Stimulated activated CD4-positive, alpha-beta T cell treated with anti-CD3 and anti-CD28 coated beads, Interleukin-12 subunit alpha, Interleukin-12 subunit beta, amount 100 ng/mL, for 24 hours (primary cell): ENCODE results near the gene FRMD4A.

ENCODE experiments used
- DNase-seq, 2 experiments: peaks; one replicate each; pipeline ENCODE4 v3.0.0-alpha.2; 2020; ENCODE audit warnings: low read depth in 2 of 2

Gene FRMD4A

DNA sequence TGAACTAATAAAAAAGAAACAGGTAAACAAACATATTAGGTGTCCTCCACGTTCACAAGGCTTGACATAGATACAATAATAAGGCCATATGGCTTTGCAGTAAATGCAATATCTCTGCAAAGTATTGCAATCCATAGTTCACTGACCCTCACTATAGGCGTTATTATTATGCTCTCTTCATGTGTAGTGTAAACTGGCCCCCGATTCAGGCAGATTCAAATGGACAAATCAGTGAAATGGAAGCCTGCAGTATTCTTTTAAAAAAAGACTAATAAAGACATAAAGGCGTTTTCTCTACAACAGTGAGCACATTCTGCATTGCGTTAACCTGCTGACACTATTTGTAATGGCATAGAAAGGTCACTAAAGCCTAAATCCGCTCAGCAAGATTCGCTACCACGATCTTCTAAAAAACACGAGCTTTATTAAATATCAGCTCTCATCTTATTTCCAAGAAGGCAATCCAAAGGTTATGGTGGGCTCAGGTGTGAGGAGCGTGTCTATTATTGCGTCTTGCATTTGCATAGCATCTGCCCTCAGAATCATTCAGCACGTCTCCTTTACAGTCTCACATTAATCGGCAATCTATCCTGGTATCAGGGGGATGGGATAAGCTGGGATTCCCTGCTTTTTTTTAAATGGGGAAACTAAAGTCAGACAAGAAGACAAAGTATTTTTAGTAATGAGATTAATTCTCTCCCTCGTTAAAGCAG lies 36.2 kb downstream of the FRMD4A start:
- DNase-seq: no peak

GRCh38 chr10:14293526-14293925 lies 37.2 kb downstream of the FRMD4A start:
- no peak for DNase-seq

DNA sequence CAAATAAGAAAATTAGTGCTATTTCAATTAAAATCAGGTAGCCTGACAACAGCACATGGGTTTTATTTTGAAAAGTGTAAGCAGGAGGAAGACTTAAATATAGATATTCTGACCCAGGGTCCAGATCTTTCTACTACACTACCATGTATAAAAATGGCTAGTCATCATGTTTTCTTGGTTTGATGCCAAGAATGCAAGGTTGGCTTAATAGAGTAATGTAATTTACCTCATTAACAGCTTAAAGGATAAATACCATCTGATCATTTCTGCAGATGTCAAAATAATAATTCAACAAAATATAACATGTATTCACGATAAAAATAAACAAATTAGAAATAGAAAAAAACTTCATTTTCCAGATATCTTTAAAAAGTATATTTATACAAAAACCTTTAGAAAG lies 39.4 kb downstream of the FRMD4A start:
- no peak for DNase-seq

DNA sequence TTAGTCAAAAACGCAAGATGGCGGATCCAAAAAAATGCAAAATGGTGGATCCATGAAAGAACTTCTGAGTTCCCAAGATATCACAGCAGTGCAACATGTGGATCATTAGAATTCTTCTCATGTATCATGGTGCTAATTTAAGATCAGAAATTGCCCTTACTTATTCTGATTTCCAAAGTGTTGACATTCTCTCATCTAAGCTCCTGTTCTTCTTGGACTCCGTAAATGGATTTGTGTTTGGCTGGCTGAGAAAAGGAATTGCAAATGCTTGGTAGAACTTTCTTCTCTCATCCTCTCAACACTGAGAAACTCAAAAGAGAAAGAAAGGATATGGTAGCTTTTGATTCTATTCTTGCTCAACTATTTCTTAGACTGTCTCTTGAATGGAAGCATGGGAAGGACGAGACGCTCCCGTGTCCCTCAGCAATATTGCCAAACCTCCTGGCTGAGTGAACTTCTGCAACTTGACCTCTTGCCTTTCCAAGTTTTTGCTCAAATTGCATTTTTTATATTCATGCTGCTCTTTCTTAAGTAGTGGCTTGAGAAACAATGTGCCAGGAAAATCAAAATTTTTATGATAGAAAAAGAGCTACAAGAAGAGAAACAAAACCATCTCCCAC lies 44.7 kb downstream of the FRMD4A start:
- DNase-seq: no peak

DNA sequence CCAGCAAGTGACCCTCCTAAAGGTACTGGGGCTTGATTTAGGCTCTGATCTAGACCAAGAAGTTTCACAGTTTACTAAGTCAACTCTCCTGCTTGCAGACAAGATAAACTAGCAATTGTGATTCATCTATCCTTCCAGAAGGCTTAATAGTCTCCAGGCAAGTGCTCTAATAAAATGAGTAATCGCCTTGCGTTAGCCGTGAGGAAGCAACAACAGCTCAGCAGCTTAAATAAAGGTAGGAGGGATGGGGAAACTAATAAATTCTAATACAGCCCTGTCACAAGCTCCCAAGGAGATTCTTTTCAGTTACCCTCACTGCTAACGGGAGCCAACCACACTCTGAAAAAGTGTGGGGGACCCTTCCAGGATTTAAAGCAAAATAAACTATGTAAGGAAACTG lies 48.4 kb downstream of the FRMD4A start:
- no peak for DNase-seq

- no peak for DNase-seq
Observed at GRCh38 chr10:14278533-14278932, 52.2 kb downstream of the FRMD4A start.

GRCh38 chr10:14276210-14276609 lies 54.5 kb downstream of the FRMD4A start:
- no peak for DNase-seq

DNA sequence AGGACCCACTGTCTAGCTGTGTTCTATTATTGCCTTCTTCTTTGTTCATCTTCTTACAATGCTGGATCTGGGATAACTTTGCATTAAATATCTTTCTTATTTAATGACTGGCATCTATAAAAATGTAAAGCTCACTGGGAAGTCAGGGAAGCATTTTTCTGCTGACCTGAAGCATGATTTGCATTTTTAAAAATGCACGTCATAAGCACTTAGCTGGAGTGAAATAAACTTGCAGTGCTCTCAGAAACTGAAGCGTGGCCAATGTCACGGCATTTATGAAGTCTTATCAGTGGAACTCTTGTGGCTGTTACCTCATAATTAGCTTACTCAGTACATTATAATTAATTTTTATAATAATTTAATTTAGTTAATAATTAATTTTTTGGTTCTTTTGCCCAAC lies 59.1 kb downstream of the FRMD4A start:
- DNase-seq: no peak

- no peak for DNase-seq
Observed at GRCh38 chr10:14270370-14270769, 60.4 kb downstream of the FRMD4A start.

- no peak for DNase-seq
Observed at GRCh38 chr10:14265709-14266108, 65.0 kb downstream of the FRMD4A start.

GRCh38 chr10:14262836-14263425 lies 67.8 kb downstream of the FRMD4A start:
- DNase-seq: no peak

GRCh38 chr10:14261336-14261735 lies 69.4 kb downstream of the FRMD4A start:
- DNase-seq: no peak

DNA sequence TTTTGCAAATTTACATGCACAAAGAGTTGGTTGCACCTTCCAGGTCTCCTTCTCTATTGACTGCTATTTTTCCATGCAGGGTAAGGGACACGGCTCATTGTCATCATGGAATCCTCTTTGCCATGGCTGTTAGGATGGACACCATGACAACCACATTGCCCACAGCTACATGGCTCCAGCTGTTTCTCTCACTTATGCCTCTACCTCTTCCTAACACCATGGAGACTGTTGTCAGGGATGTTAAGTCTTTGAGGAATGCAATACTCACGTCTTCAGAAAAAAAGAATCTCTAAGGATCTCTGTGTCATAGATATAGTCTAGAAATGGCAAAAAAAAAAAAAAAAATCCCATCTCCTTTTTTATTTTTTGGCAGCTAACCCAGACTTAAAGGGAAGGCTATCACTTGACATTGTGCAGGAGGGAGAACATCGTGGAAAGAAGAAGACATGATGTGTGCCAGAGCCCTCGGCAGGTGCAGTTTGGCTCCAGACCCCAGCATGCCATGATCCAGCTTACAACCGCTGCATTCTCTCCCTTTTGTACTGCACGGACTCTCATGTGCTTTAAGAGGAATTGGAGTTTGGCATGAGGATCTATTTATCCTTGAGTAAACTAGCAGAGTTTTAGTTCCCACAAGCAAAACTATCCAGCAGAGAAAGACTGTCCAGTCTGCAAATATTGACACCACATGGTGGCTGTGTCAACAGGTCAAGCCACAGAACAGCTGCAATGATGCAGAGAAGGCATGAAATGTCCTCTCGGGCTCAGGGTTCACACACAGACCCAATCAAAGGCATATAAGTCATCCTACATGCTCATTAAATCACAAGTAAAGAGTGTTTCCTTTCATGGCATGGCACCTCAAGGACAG lies 70.8 kb downstream of the FRMD4A start:
- DNase-seq: no peak

- DNase-seq: no peak
Observed at GRCh38 chr10:14254368-14254767, 76.4 kb downstream of the FRMD4A start.

DNA sequence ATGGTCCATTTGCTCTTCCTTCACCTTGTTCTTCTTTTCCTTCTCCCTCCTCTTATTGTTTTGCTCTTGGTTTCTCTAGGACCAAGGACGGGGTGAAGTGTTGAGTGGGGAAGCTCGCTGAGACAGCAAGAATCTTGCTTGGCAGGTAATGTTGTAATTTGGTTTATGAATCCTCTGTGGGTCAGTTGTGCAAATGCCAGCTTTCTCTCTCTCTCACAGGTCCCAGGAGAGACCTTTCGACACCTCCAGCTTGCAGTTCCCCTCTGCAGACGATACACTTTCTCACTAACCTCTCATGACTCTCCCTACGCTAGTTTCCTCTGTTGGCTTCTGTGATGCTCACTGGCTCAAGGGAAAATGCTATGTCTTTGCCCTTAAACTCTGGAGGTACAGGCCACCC lies 77.0 kb downstream of the FRMD4A start:
- DNase-seq: no peak

DNA sequence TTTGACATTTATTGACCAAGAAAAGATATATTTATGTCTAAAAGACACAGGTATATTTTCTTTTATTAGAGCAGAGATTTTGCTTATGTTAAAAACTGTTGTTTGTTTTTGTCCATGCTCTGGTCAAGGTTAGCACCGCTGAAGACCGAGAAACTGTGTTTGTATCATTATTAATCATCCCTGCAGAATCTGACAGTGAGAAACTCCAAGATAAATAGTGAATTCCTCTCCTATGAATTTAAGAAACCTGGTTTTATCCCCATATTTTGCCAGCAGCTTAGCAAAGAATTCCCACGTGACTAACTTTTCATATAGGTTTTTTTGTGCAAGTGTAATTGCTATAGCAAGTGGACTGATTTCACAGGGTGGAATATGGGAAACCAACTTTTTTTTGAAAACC lies 77.6 kb downstream of the FRMD4A start:
- no peak for DNase-seq

- DNase-seq: no peak
Observed at GRCh38 chr10:14250496-14251076, 80.1 kb downstream of the FRMD4A start.

DNA sequence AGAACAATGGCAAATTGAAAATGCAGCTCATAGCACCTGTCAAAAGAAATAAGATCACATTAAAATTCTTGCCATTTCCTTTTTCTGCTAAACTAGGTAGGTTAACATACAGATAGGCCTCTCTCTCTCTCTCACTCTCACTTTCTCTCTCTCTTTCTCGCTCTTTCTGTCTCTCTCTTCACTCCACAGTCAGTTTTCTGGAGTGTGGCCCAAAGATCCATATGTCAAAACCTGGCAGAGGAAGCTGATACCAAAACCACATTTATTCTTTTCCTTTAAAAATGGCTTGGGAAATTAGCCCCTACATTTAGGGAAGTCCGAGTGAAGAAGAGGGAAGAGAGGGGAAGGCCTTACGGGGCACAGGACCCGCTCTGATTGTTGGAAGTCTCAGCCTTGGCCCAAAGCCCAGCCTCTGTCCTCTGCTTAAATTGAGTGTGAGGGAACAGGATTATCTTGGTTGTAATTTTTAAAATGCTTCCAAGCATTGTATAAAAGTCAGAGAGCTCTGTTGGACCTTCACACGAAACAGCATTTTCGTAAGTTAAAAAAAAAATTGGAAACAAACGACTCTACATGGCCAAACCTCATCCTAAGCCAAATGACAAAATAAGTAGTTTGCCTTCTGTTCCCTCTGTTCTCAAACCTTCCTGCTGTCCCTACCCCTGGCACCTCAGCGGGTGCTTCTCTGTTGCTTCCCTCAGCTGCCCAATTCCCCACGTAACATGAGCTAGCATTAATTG lies 83.2 kb downstream of the FRMD4A start:
- no peak for DNase-seq

DNA sequence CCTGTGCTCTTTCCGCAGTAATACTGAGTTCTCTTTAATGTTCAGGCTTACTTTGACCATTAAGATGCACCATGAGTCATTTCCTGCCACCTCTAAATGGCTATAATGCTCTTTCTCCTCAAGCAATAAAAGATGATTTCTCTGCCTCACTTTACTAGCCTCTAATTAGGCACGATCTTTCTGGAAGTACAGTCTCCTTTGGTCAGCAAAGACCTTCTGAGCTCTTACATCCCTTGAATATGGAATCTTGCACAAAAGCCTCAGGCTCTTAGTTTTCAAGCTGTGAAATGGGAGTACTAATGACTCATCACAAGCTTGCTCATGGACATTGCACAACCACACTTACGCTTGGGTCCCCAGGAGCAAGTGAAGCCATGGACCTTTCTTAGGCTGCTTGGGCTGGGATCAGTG lies 85.9 kb downstream of the FRMD4A start:
- DNase-seq: no peak

- DNase-seq: no peak
Observed at GRCh38 chr10:14244147-14244546, 86.6 kb downstream of the FRMD4A start.

GRCh38 chr10:14243221-14243620 lies 87.5 kb downstream of the FRMD4A start:
- no peak for DNase-seq
